D341Med (cell line): ENCODE data around the gene APOC3.
"Not testable (repeated sequence)": the region's sequence is repeated elsewhere in the genome, so short reads cannot be mapped to it uniquely, and the experiment has no call there.

Experiments
- DNase-seq: peaks from one replicate; pipeline ENCODE4 v3.0.0; 2012; ENCODE audit warnings: low spot score

The APOC3 gene

GRCh38 chr11:116830184-116830912 lies 641 bp downstream of the APOC3 start:
- no peak for DNase-seq

GRCh38 chr11:116831790-116832349 lies 2.2 kb downstream of the APOC3 start:
- DNase-seq, result no peak

GRCh38 chr11:116832350-116833290 lies 2.9 kb downstream of the APOC3 start:
- no peak for DNase-seq

- DNase-seq, result no peak
Observed at GRCh38 chr11:116833491-116833815, 3.7 kb downstream of the APOC3 start.

GRCh38 chr11:116833816-116834534 lies 4.3 kb downstream of the APOC3 start:
- DNase-seq, result no peak

GRCh38 chr11:116834535-116835041 lies 4.9 kb downstream of the APOC3 start:
- not testable (repeated sequence) for DNase-seq

GRCh38 chr11:116835042-116835772 lies 5.5 kb downstream of the APOC3 start:
- DNase-seq, result no peak

GRCh38 chr11:116835791-116836631 lies 6.3 kb downstream of the APOC3 start:
- peak; percentile 93 for DNase-seq

- DNase-seq, result no peak
Observed at GRCh38 chr11:116836632-116836991, 6.9 kb downstream of the APOC3 start.

- no peak for DNase-seq
Observed at GRCh38 chr11:116837231-116838091, 7.8 kb downstream of the APOC3 start, which contains the start of gene APOA1. Gene APOA1, minus strand, starts transcription at chr11:116837622. Its CDS starts 235 bp downstream, at chr11:116837387.

- DNase-seq, result no peak
Observed at GRCh38 chr11:116838321-116839084, 8.8 kb downstream of the APOC3 start.

GRCh38 chr11:116840224-116840745 lies 10.6 kb downstream of the APOC3 start:
- no peak for DNase-seq

GRCh38 chr11:116840746-116841296 lies 11.1 kb downstream of the APOC3 start:
- no peak for DNase-seq

- no peak for DNase-seq
Observed at GRCh38 chr11:116842117-116842516, 12.4 kb downstream of the APOC3 start.

GRCh38 chr11:116842909-116843308 lies 13.2 kb downstream of the APOC3 start:
- no peak for DNase-seq

- DNase-seq, result no peak
Observed at GRCh38 chr11:116843661-116844060, 14.0 kb downstream of the APOC3 start.

GRCh38 chr11:116844722-116845121 lies 15.0 kb downstream of the APOC3 start:
- DNase-seq, result no peak

- no peak for DNase-seq
Observed at GRCh38 chr11:116847612-116848011, 17.9 kb downstream of the APOC3 start.
